Measurements from ENCODE around the gene LPCAT1.
"Not testable (repeated sequence)": the region's sequence is repeated elsewhere in the genome, so short reads cannot be mapped to it uniquely, and the experiment has no call there.

The LPCAT1 gene

GRCh38 chr5:1440098-1440493 lies 83.7 kb downstream of the LPCAT1 start:
- no peak for DNase-seq

GRCh38 chr5:1439388-1440097 lies 84.2 kb downstream of the LPCAT1 start:
- DNase-seq: no peak

- DNase-seq: no peak
Observed at GRCh38 chr5:1438871-1439270, 84.9 kb downstream of the LPCAT1 start.

DNA sequence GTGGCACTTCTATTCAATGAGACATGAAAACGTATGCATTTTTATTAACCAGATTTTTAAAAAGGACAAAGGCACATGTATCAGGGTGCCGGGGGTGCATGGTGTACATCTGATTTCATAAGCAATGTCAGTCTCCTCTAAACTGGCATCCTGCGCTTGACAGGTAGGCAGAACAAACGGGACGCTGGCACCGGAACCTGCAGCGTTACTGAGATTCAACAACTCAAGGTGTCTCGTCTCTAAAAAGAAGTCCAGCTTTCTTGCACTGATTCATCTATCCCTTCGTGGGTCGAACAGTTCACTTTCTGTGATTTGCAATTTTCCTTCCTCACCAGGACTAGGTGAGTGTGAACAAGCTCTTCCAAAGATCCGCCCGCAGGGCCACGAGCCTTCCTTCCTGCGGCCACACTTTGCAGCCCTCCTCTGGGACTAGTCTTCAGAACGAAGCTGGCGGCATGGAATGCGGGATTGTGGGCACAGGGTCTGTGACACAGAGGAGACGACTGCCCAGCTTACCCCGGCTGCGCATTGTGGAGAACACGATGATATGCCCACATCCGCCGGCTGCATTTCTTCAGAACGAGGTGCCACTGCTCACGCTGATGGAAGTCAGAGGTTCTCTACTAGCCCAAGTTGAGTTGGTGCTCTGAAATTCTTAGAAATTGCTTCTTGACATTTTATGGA lies 85.7 kb downstream of the LPCAT1 start:
- no peak for DNase-seq

DNA sequence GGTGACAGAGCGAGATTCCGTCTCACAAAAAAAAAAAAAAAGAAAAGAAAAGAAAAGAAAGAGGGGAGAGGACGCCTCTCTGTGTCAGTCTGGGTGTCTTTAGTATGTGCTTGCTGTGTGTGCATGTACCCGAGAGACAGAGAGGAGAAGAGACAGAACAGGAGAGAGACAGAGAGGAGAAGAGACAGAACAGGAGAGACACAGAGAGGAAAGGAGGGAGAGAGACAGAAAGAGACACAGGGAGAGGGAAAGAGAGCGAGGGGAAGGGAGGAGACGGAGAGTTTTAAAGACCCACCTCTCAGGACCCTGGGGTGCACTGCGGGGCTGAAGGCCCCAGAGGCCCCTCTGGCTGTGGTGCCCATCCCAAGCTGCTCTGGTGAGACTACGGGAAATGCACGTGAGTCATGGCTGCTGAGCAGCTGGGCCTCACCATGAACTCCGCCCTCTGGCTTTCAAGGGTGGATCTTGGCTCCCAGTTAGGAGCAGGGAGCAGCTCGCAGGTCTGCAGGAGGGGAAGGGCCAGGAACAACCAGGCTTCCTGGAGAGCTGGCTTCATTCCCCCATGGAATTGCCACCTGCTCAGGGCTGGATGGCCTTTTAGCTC lies 86.4 kb downstream of the LPCAT1 start:
- DNase-seq: peak; percentile 22

DNA sequence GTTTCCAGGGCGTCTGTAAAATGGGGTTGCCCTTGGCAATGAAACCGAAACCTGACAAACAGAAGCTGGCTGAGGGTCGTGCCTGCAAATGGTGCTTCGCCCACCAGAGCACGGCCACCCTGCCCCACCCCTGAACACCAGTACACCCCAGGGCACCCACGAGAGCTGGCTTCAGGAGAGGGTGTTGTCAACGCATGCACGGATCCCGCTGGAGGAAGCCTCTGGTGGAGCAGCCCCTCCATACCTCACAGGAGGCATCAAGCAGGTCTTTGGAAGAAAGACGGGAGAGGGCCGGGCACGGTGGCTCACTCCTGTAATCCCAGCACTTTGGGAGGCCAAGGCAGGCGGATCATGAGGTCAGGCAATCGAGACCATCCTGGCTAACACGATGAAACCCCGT lies 87.1 kb downstream of the LPCAT1 start:
- DNase-seq: no peak

- no peak for DNase-seq
Observed at GRCh38 chr5:1436036-1436435, 87.7 kb downstream of the LPCAT1 start.

GRCh38 chr5:1435369-1435768 lies 88.4 kb downstream of the LPCAT1 start:
- no peak for DNase-seq

GRCh38 chr5:1432296-1432695 lies 91.5 kb downstream of the LPCAT1 start:
- DNase-seq: no peak

- DNase-seq: no peak
Observed at GRCh38 chr5:1431896-1432295, 91.9 kb downstream of the LPCAT1 start.

- no peak for DNase-seq
Observed at GRCh38 chr5:1431021-1431811, 92.5 kb downstream of the LPCAT1 start.

DNA sequence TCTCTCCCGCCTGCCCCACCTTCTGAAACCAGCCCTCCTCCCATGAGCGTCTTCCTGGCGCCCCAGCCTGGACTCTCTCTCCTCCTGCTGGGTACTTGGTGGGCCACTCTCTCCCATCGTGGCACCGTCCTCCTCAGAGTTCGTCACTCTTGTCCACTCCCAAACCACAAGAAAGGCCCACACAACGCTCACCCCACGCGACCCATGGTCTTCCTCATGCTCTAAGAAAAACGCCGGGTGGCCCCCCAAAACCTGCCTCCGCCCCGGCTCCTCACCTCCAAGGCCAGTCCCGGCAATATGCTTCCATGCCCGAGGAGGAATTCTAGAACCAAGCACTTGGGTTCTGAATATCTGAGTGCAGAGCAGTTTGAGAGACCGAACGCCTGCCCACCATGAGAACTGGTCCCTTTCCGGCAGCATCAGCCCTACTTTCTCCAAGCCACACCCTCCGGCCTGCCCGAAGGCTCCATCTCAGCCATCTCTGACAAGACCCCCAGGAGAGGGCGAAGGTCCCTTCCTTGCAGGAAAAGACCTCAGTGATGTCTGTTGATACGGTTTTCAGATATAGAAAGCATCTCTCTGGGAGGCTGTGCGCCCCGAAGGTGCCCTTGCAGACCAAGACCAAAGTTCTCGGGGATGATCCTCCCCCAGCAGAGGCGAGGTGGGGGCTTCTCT lies 93.5 kb downstream of the LPCAT1 start:
- DNase-seq: no peak

DNA sequence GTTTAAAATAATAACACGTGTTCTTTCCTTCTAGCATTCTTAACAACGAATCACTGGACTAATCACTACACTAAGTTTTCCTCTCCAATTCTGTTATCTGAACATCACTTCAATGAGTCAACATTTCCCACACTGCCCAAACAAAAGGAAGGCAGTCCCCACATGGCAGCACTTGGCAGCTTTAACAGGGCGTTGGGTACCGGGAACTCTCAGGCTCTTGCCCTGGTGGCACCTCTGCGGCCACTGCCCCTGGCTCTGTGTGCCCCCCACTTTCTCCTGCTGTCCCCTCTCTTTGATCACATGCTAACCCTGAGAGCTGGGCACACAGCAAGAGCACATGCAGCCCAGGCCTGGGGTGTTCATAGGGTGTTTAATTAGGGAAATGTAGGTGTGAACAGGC lies 94.3 kb downstream of the LPCAT1 start:
- no peak for DNase-seq

DNA sequence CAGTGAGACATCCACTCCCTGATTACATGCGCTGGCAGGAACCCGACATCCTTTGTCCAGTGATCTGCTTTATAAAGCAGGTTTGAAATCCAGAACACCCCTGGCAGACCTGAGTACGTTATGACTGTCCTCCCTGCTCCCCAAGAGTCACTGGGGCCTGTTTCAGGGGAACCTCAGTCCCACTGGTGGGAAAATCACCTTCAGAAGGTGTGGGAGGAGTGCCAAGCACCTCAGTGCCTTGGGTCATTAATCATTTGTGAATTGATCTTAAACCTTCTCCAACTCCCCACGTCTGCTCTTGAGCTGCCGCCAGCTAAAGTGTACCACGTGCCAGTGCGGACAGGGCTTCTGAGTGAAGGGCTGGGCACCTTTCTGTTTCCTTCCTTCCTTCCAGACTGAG lies 94.7 kb downstream of the LPCAT1 start:
- DNase-seq: no peak

DNA sequence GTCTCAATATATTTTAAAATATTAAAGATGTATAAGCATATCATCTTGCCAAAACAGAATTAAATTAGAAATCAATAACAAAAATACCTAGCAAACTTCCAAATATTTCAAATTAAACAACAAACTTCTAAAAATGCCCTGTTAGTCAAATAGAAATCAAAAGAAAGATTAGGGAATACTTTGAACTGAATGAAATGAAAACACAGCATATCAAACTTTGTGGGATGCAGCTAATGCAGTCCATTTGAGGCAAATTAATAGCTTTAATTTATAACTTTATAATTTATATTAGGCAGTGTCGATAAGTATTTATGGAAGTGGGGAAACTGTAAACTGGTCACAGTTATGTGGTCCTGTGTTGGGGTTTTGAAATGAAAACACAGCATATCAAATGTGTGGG lies 95.7 kb downstream of the LPCAT1 start:
- DNase-seq: no peak

DNA sequence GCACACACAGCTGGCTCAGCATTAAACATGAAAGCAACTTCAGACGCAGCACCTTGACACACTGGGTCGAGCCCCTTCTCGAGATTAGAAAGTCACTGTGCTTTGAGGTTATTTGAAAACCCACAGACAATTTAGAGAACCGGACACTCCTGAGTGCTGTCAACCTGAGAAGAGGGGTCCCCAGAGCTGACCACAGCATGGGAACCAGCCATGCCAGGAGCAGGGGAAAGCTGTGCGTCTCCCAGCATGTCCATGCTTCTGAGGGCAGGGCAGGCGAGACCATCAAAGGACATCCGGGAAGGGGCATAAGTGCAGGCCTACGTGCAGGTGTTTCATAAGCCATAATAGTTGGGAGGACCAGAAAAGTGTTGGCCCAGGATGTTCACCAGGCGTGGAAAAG lies 99.0 kb downstream of the LPCAT1 start:
- no peak for DNase-seq

GRCh38 chr5:1423901-1424603 lies 99.7 kb downstream of the LPCAT1 start:
- no peak for DNase-seq

GRCh38 chr5:1422522-1422921 lies 101.2 kb downstream of the LPCAT1 start:
- not testable (repeated sequence) for DNase-seq

DNA sequence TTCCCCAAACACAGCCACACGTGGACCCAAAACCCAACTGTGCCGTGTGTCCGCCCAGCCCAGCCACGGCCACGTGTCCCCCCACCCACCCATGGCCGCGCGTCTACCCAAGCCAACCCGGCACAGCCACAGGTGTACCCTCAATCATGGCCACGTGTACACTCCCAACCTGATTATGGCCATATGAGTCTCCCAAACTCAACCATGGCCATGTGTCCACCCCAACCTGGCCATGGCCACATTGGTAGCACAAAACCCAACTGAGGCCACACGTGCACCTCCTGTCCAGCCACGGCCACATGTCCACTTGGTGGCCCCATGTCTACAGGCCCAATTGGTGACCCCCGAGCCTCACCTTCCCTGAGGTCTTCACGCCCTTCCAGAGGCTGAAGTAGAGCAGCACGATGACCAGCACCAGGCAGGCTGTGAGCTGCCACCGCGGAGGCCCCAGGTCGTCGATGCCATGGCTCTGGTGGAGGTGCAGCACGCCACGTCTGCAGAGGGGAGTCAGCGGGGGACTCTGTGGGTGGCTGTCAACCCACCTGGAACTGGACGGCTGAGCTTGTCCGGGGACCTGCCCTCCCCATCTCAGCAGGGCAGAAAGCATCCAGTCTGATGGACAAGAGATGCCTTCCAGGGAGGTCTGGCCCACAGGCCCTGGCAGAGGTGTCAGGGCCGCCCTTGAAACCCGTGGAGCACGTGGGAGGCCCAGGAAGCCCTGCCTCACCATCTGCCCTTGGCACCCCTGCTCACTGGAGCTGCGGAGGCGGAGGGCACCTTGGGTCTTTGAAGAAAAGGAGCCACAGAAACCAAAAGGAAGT lies 102.0 kb downstream of the LPCAT1 start:
- no peak for DNase-seq

DNA sequence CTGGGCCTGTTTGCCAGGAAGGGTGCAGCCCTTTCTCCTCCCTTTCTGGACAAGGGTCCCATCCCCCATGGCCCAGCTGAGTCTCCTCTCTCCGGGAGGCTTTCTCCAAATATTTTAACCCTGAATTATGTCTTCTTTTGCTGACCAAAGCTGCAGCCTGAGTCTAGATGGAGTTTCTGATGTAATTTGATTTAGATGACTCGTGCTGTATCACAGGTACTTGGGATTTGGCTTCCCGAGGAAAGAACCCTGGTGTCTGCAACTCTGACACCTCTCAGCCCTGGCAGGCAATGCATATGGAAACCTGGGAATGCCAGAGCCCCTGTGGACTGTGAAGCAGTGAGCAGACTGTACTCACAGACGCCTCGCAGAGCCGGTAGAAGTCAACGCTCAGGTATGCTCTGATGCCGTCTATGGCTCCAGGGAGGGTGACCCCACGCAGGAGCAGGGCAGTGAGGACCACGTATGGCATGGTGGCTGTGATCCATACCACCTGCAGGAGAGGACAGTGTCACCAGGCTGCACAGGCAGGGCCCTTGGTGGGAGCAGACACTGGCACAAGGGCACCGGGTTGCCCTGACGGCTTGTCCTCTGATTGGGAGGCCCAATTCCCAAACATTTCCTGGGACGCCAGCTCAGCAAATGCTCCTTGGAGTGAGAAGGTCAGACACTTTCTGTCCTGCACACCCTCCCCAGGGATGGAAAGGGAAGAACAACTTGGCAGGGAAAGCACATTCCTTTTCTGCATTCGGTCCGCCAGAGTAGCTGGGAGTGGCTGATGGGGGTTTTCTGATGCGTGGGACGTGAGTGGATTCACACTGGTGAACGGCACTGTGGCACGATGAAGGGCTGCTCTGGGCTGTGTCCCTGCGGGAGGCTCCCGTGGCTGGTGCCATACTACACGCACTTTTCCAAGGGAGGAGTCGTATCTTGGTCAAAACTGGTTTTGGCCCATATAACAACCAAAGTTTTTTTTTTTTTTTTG lies 103.3 kb downstream of the LPCAT1 start:
- DNase-seq: no peak
